Progenitor cell of endocrine pancreas (in vitro differentiated cells): ENCODE results near the gene ARHGAP10. TPM values are rescaled to one million over a fixed set of nuclear protein-coding genes. Genes with fewer than 3 reads are reported as not detected.
"Not testable (repeated sequence)": the region's sequence is repeated elsewhere in the genome, so short reads cannot be mapped to it uniquely, and the experiment has no call there.

Source experiments
- DNase-seq: peaks from one replicate; pipeline ENCODE4 v3.0.0; 2021; ENCODE audit warnings: low spot score; ENCODE audit not compliant: unreplicated experiment
- H3K27ac Mint-ChIP-seq: 2 replicates; pipeline ENCODE4 v1.8.0; 2021; ENCODE audit warnings: mild to moderate bottlenecking, moderate library complexity, mixed read lengths
- H3K27me3 Mint-ChIP-seq: 2 replicates; pipeline ENCODE4 v1.8.0; 2021; ENCODE audit warnings: mixed read lengths
- H3K36me3 Mint-ChIP-seq: 2 replicates; pipeline ENCODE4 v1.8.0; 2022; ENCODE audit warnings: mixed read lengths; ENCODE audit not compliant: insufficient read depth
- H3K4me1 Mint-ChIP-seq: 2 replicates; pipeline ENCODE4 v1.8.0; 2021; ENCODE audit warnings: low read depth, mixed read lengths
- H3K4me3 Mint-ChIP-seq: 2 replicates; pipeline ENCODE4 v1.8.0; 2021; ENCODE audit warnings: low read depth, mild to moderate bottlenecking, moderate library complexity, mixed read lengths
- H3K9me3 Mint-ChIP-seq: 2 replicates; pipeline ENCODE4 v1.8.0; 2021; ENCODE audit warnings: low read depth, mixed read lengths
- total RNA-seq: library from RNA; stranded (reverse); gene quantifications from 2 replicates; pipeline ENCODE4 v1.2.1, GENCODE V29; 2021
- TF ChIP-seq, protein P1 (sequence below): fragments of 200-600 bp; sonication (generic); IDR thresholded peaks from one replicate; pipeline ENCODE4 v1.5.0; 2021; ENCODE audit warnings: antibody characterized with exemption, mild to moderate bottlenecking; ENCODE audit not compliant: unreplicated experiment

ARHGAP10 gene
- total RNA-seq, 1 donor from 2014 or later = 11.0 TPM

DNA sequence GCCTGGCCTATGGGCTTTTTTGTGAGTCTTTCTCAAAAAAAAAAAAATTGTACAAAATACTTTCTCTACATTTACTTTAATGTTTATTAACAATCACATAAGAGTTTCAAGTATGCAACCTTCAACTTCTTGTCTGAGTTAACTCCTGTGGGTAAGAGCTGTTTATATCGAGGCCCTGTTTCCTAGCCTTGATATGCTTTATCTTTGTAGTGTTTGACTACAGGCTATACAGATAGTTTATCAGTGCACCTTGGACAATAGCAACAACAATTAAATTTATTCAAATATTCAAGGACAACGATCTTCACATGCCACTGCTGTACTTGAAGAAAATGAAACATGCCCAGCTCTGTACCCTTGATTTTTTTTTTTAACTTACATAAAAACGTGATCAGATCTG, 178.4 kb downstream of the ARHGAP10 start:
- Mint-ChIP-seq H3K9me3 (peaks cover 2% of the 10 kb centered on the region), H3K4me3 (no peak overlapping the region), H3K4me1 (peaks cover 2% of the 10 kb centered on the region), H3K27me3 (no peaks in the 10 kb centered on the region), H3K27ac (no peak overlapping the region), H3K36me3 (peaks cover 11% of the 10 kb centered on the region)
- no peak for DNase-seq
- TF ChIP-seq, protein P1, sequence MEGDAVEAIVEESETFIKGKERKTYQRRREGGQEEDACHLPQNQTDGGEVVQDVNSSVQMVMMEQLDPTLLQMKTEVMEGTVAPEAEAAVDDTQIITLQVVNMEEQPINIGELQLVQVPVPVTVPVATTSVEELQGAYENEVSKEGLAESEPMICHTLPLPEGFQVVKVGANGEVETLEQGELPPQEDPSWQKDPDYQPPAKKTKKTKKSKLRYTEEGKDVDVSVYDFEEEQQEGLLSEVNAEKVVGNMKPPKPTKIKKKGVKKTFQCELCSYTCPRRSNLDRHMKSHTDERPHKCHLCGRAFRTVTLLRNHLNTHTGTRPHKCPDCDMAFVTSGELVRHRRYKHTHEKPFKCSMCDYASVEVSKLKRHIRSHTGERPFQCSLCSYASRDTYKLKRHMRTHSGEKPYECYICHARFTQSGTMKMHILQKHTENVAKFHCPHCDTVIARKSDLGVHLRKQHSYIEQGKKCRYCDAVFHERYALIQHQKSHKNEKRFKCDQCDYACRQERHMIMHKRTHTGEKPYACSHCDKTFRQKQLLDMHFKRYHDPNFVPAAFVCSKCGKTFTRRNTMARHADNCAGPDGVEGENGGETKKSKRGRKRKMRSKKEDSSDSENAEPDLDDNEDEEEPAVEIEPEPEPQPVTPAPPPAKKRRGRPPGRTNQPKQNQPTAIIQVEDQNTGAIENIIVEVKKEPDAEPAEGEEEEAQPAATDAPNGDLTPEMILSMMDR = no peak

DNA sequence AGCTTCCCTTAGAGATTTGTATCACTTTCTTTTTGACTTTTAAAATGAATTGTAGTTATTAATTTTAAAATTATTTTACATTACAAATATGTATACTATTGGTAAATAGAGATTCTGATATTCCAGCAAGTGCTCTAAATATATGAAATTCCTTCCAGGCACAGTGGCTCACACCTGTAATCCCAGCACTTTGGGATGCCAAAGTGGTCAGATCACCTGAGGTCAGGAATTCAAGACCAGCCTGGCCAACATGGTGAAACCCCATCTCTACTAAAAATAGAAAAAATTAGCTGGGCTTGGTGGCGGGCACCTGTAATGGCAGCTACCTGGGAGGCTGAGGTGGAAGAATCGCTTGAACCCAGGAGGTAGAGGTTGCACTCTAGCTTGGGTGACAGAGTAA, 180.2 kb downstream of the ARHGAP10 start:
- not testable (repeated sequence) for H3K9me3 Mint-ChIP-seq, H3K27ac Mint-ChIP-seq, DNase-seq, H3K27me3 Mint-ChIP-seq, H3K36me3 Mint-ChIP-seq, H3K4me1 Mint-ChIP-seq, H3K4me3 Mint-ChIP-seq

DNA sequence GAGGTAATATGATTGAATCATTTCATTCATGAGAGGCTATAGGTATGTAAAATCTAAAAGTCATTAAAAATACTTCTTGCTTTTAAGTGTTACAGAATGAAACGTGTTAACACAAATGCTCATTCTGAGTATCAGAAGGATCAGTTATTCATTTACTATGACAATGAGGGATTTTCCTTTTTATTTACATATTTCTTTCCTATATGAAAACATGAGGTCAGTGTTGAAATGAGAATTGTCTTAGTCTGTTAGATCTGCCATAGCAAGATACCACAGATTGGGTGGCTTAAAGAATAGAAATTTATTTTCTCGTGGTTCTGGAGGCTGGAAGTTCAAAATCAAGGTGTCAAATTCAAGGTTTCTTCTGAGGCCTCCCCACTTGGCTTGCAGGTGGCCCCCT, 181.2 kb downstream of the ARHGAP10 start:
- peaks cover 5% of the 10 kb centered on the region for H3K36me3 Mint-ChIP-seq
- DNase-seq = no peak
- H3K9me3 Mint-ChIP-seq = no peaks in the 10 kb centered on the region
- H3K27ac Mint-ChIP-seq = no peak overlapping the region
- TF ChIP-seq, protein P1 = no peak
- no peak overlapping the region for H3K4me3 Mint-ChIP-seq
- no peaks in the 10 kb centered on the region for H3K27me3 Mint-ChIP-seq
- H3K4me1 Mint-ChIP-seq = peaks cover 2% of the 10 kb centered on the region

DNA sequence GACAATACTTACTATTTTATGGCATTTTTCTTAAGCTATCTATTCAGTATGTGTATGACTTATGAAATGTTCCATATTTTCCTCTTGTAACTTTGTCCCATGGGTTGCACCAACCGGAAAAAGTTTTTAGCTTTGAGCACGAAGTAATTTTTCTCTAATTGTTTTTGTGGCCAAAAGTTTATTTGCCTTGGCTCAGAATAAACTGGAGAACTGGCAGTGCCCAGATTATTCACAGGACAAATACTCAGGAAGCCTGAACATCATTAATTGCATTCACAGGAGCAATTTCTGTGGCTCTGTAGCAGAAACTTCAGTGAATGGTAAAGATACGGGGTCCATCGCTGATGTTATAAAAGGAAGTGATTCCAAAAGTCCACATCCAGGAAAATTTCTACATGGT, 184.5 kb downstream of the ARHGAP10 start:
- DNase-seq = no peak
- peaks cover 2% of the 10 kb centered on the region for H3K36me3 Mint-ChIP-seq

DNA sequence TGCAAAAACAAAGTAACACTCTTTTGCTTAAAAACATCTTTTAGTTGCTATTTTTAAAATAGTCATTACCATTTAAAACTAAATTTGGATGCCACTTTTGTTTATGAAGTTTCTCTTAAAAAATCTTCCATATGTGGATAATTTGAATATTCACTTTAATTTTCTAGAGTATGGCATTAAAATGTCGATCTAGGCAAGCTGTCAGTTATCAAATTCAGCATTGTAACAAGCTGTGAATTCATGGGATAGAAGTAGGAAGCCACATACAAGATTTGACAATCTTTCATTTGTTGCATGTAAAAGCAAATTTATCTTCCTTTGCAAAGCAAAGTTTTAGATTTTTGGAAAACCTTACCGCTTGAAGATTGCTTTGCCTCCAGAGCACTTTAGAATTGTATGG, 191.5 kb downstream of the ARHGAP10 start:
- peaks cover 3% of the 10 kb centered on the region for H3K36me3 Mint-ChIP-seq
- H3K4me3 Mint-ChIP-seq = no peak overlapping the region
- H3K9me3 Mint-ChIP-seq = no peaks in the 10 kb centered on the region
- no peaks in the 10 kb centered on the region for H3K27me3 Mint-ChIP-seq
- peaks cover 4% of the 10 kb centered on the region for H3K4me1 Mint-ChIP-seq
- TF ChIP-seq, protein P1 = no peak
- no peak overlapping the region for H3K27ac Mint-ChIP-seq
- no peak for DNase-seq

More for the DNA sequence above, 184.5 kb downstream of the ARHGAP10 start:
- Mint-ChIP-seq H3K27me3 (no peaks in the 10 kb centered on the region), H3K9me3 (no peaks in the 10 kb centered on the region), H3K4me1 (no peaks in the 10 kb centered on the region), H3K4me3 (no peak overlapping the region), H3K27ac (no peak overlapping the region)
- TF ChIP-seq, protein P1 = no peak

DNA sequence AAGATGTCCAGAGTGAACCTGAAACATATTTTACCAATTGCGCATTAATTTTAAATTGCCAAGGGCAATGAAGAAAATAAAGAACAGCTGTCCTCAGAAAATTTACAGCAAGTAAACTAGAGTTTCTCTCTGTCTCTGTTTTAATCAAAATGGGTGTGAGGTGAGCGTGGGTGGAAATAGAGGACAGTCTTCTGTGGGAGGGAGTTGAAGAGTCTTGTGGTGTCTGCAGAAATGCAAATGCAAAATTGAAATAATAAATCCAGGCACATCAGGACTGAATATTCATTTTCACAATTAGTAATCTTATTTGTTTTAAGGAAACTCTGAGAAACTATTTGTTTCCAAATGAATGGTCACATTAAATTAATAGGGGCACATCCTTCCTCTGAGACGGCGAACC, 192.0 kb downstream of the ARHGAP10 start:
- TF ChIP-seq, protein P1 = no peak
- Mint-ChIP-seq H3K4me1 (peaks cover 4% of the 10 kb centered on the region), H3K27ac (no peak overlapping the region), H3K27me3 (no peaks in the 10 kb centered on the region), H3K9me3 (no peaks in the 10 kb centered on the region), H3K4me3 (no peak overlapping the region), H3K36me3 (peaks cover 3% of the 10 kb centered on the region)
- no peak for DNase-seq
